Measurements from ENCODE around the gene LAMC2.

Gene LAMC2

GRCh38 chr1:183197762-183198161 is 11.7 kb downstream of the LAMC2 start:
- no peak for ATAC-seq
- TF ChIP-seq TCF4 (CRISPR knock-in tag; IDR thresholded peaks at IDR 0.05; ENCODE audit: borderline replicate concordance) = no peak
- TF ChIP-seq ARNTL (CRISPR knock-in tag; IDR thresholded peaks at IDR 0.05; ENCODE audit: borderline replicate concordance, low read depth) = no peak
- no peak for TF ChIP-seq ZNF70 (CRISPR knock-in tag; IDR thresholded peaks at IDR 0.05)
- no peak for TF ChIP-seq ZNF8 (CRISPR knock-in tag; IDR thresholded peaks at IDR 0.05)
- TF ChIP-seq CREB5 (CRISPR knock-in tag; IDR thresholded peaks at IDR 0.05; ENCODE audit: low read depth) = no peak
- no peak for TF ChIP-seq BACH2 (CRISPR knock-in tag; IDR thresholded peaks at IDR 0.05; ENCODE audit: borderline replicate concordance)
- no peak for TF ChIP-seq ZFP30 (CRISPR knock-in tag; IDR thresholded peaks at IDR 0.05)
- no peak for TF ChIP-seq RARB (CRISPR knock-in tag; IDR thresholded peaks at IDR 0.05)
- no peak for TF ChIP-seq CSDC2 (CRISPR knock-in tag; IDR thresholded peaks at IDR 0.05)
- no peak for TF ChIP-seq TSHZ2 (CRISPR knock-in tag; IDR thresholded peaks at IDR 0.05)
- TF ChIP-seq SNAI2 (CRISPR knock-in tag; IDR thresholded peaks at IDR 0.05) = no peak
- TF ChIP-seq POU6F1 (CRISPR knock-in tag; IDR thresholded peaks at IDR 0.05; ENCODE audit: borderline replicate concordance, low read depth) = no peak
- no peak for TF ChIP-seq ISL1 (CRISPR knock-in tag; IDR thresholded peaks at IDR 0.05)

- ATAC-seq = peak; percentile 89
- TF ChIP-seq ZNF70 (CRISPR knock-in tag; IDR thresholded peaks at IDR 0.05) (no peak), BACH2 (CRISPR knock-in tag; IDR thresholded peaks at IDR 0.05; ENCODE audit: borderline replicate concordance) (no peak), SNAI2 (CRISPR knock-in tag; IDR thresholded peaks at IDR 0.05) (no peak), ESRRG (CRISPR knock-in tag; IDR thresholded peaks at IDR 0.05) (no peak), PPARA (CRISPR knock-in tag; IDR thresholded peaks at IDR 0.05; ENCODE audit: borderline replicate concordance) (no peak), RARB (CRISPR knock-in tag; IDR thresholded peaks at IDR 0.05) (no peak), CSDC2 (CRISPR knock-in tag; IDR thresholded peaks at IDR 0.05) (no peak), TSHZ2 (CRISPR knock-in tag; IDR thresholded peaks at IDR 0.05) (no peak), POU6F1 (CRISPR knock-in tag; IDR thresholded peaks at IDR 0.05; ENCODE audit: borderline replicate concordance, low read depth) (no peak), PATZ1 (CRISPR knock-in tag; IDR thresholded peaks at IDR 0.05; ENCODE audit: borderline replicate concordance) (no peak), GLIS3 (CRISPR knock-in tag; IDR thresholded peaks at IDR 0.05) (no peak), OSR1 (CRISPR knock-in tag; IDR thresholded peaks at IDR 0.05) (no peak), ZNF8 (CRISPR knock-in tag; IDR thresholded peaks at IDR 0.05) (no peak), ZC3H10 (CRISPR knock-in tag; IDR thresholded peaks at IDR 0.05) (no peak), ZNF565 (CRISPR knock-in tag; conservative IDR thresholded peaks at IDR 0.05; ENCODE audit: low read depth) (no peak), TCF4 (CRISPR knock-in tag; IDR thresholded peaks at IDR 0.05; ENCODE audit: borderline replicate concordance) (no peak), ZFP3 (CRISPR knock-in tag; IDR thresholded peaks at IDR 0.05) (no peak), TOX (CRISPR knock-in tag; IDR thresholded peaks at IDR 0.05; ENCODE audit: borderline replicate concordance) (no peak)
- TF ChIP-seq, protein P1, sequence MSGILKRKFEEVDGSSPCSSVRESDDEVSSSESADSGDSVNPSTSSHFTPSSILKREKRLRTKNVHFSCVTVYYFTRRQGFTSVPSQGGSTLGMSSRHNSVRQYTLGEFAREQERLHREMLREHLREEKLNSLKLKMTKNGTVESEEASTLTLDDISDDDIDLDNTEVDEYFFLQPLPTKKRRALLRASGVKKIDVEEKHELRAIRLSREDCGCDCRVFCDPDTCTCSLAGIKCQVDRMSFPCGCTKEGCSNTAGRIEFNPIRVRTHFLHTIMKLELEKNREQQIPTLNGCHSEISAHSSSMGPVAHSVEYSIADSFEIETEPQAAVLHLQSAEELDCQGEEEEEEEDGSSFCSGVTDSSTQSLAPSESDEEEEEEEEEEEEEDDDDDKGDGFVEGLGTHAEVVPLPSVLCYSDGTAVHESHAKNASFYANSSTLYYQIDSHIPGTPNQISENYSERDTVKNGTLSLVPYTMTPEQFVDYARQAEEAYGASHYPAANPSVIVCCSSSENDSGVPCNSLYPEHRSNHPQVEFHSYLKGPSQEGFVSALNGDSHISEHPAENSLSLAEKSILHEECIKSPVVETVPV (CRISPR knock-in tag; IDR thresholded peaks at IDR 0.05) = no peak
These were observed 12.4 kb downstream of the LAMC2 start for GRCh38 chr1:183198463-183198862.
